Transverse colon (tissue), 4 donors: ENCODE measurements around the gene BTF3. TPM values are rescaled to one million over a fixed set of nuclear protein-coding genes. Genes with fewer than 3 reads are reported as not detected.

Experiments
- DNase-seq: peaks from one replicate; pipeline ENCODE4 v3.0.0-alpha.2; 2019
- H3K27ac ChIP-seq, 4 donors: fragments of 200-600 bp; sonication (generic); 2 replicates each; pipeline ENCODE4 v1.5.1; 2016 to 2018; ENCODE audit warnings: inconsistent platforms in 4 of 4
- H3K27me3 ChIP-seq: fragments of 200-600 bp; sonication (generic); 2 replicates; pipeline ENCODE4 v1.5.1; 2017; ENCODE audit warnings: inconsistent platforms
- H3K36me3 ChIP-seq, 4 donors: fragments of 200-600 bp; sonication (generic); 2 replicates each; pipeline ENCODE4 v1.5.1; 2017 to 2019; ENCODE audit warnings: inconsistent platforms in 4 of 4
- H3K4me1 ChIP-seq, 4 donors: fragments of 200-600 bp; sonication (generic); 2 replicates each; pipeline ENCODE4 v1.5.1; 2017 to 2020; ENCODE audit warnings: inconsistent platforms in 4 of 4
- H3K4me3 ChIP-seq, 4 donors: fragments of 200-600 bp; sonication (generic); 1 replicate in 1 of 4; 2 replicates in 3 of 4; pipeline versions ENCODE4 v1.5.1 to v1.6.1; 2017 to 2019; ENCODE audit warnings: inconsistent platforms in 4 of 4
- H3K9me3 ChIP-seq, 2 donors: fragments of 200-600 bp; sonication (generic); 2 replicates each; pipeline ENCODE4 v1.5.1; 2017 to 2019; ENCODE audit warnings: inconsistent platforms in 2 of 2
- CTCF ChIP-seq, 5 experiments: fragments of 200-600 bp in 3 of 5; fragments of 450-650 bp in 2 of 5; sonication (generic) in 3 of 5; IDR thresholded peaks; 1 replicate in 2 of 5; 2 replicates in 3 of 5; pipeline ENCODE4 v1.5.1; 2016 to 2017; ENCODE audit warnings: antibody characterized with exemption in 5 of 5, inconsistent platforms in 3 of 5, mild to moderate bottlenecking in 2 of 5, moderate library complexity in 1 of 5
- EP300 ChIP-seq: sonication (generic); formaldehyde crosslinking; IDR thresholded peaks from one replicate; pipeline ENCODE4 v1.6.1; 2017; ENCODE audit warnings: antibody characterized with exemption, low read depth
- POLR2A ChIP-seq: fragments of 450-650 bp; IDR thresholded peaks from one replicate; pipeline ENCODE4 v1.6.1; 2016; ENCODE audit warnings: antibody characterized with exemption, mild to moderate bottlenecking, moderate library complexity
- POLR2AphosphoS5 ChIP-seq, 3 donors: sonication (generic); formaldehyde crosslinking; IDR thresholded peaks; one replicate each; pipeline ENCODE4 v1.6.1; 2016; ENCODE audit warnings: antibody characterized with exemption in 3 of 3
- WGBS, 2 donors: methylation state at CpG; one replicate each; pipeline ENCODE4 v1.1.5; 2018; ENCODE audit warnings: low coverage in 1 of 2; 5-methylcytosine and 5-hydroxymethylcytosine counted together
- in situ Hi-C, 4 donors: fragments of 200-750 bp; cut with MboI; loops; one replicate each; pipeline versions ENCODE4 v1.15.0 to v1.15.1; 2017; ENCODE audit warnings: low sequenced_read_pairs in 3 of 4, low pct_ligation_motif_present in 1 of 4, low pct_unique_long_range_greater_than_20kb in 1 of 4
- intact Hi-C: fragments of 100-400 bp; cut with DNase I; formaldehyde crosslinking; loops from one replicate; pipeline ENCODE4 v1.15.1; 2023; ENCODE audit warnings: low total_unique reads
- total RNA-seq, 4 donors: library from RNA; depleted of rRNA; stranded (reverse); fragments of >200 nt; gene quantifications; one replicate each; pipeline ENCODE4 v1.1.0, GENCODE V29; 2016

Gene BTF3
- total RNA-seq, 4 donors from 2014 or later: 312 to 416 (median 396) TPM

DNA sequence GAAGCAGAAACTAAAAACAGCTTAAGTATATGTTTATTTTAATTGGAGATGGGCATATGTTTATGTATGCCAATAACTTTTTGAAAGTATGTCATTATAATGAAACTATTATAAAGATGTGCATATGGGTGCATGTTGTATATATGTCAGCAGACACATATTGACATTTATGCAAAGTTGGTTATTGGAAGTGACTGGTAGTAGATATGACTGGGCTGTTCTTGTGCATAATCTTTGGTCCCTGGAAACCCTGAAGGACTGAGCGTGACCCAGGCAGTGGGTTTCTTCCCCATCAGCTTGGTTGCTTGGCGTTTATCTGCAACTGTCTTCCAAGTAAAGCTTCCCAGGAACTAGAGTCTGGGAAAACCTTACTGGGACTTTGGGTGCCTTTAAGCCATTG is 41.5 kb downstream of the BTF3 start:
- no peak overlapping the region for H3K27ac ChIP-seq
- WGBS, 2 donors: 90 to 100% methylated on average over 2 of the region's 2 CpGs
- intact Hi-C loops: no loop called here
- TF ChIP-seq EP300 (no peak), POLR2AphosphoS5 (IDR thresholded peaks at IDR 0.05) (no peak), CTCF (IDR thresholded peaks at IDR 0.05) (no peak), POLR2A (no peak)
- H3K4me3 ChIP-seq: no peak overlapping the region
- peaks cover 0 to 33% (median 19%) of the 10 kb centered on the region in 4 donors for H3K4me1 ChIP-seq
- H3K36me3 ChIP-seq: no peaks in the 10 kb centered on the region
- H3K27me3 ChIP-seq: no peaks in the 10 kb centered on the region
- H3K9me3 ChIP-seq: no peaks in the 10 kb centered on the region
- no peak for DNase-seq
- in situ Hi-C loops: no loop called here

DNA sequence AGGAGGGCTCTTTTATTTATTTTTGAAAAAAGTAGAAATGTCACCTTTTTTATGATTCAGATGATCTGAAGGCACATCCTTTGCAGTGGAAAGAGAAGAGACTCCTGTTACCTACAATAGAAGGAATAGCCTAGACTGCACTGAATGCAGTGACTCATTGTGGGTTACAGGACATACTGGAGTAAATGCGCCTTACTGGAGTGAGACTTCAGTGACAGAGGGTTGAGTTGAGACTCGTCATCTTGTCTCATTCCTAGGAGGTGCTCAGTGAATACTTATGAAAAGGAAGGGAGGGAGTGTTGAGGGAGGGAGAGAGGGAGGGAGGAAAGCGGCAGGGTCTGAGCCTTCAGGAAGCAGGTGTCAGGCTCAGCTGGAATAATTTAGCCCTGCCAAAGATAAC is 42.0 kb downstream of the BTF3 start:
- TF ChIP-seq POLR2A (no peak), EP300 (no peak), POLR2AphosphoS5 (IDR thresholded peaks at IDR 0.05) (no peak), CTCF (IDR thresholded peaks at IDR 0.05) (no peak)
- in situ Hi-C loops: no loop called here
- no peaks in the 10 kb centered on the region for H3K27me3 ChIP-seq
- H3K4me1 ChIP-seq: peaks cover 0 to 37% (median 24%) of the 10 kb centered on the region in 4 donors
- intact Hi-C loops: no loop called here
- H3K4me3 ChIP-seq: no peak overlapping the region
- no peak for DNase-seq
- no peak overlapping the region for H3K27ac ChIP-seq
- H3K36me3 ChIP-seq: no peaks in the 10 kb centered on the region
- 56 to 75% methylated on average over 2 to 3 of the region's 3 CpGs for WGBS, 2 donors
- H3K9me3 ChIP-seq: no peaks in the 10 kb centered on the region

GRCh38 chr5:73542020-73542419 is 43.8 kb downstream of the BTF3 start:
- no peak for TF ChIP-seq EP300
- no peak for TF ChIP-seq POLR2A
- TF ChIP-seq CTCF (IDR thresholded peaks at IDR 0.05): no peak
- no peak for TF ChIP-seq POLR2AphosphoS5 (IDR thresholded peaks at IDR 0.05)
- DNase-seq: no peak
- 17 to 40% methylated on average over 1 to 4 of the region's 4 CpGs for WGBS, 2 donors
- peaks cover 0 to 42% (median 25%) of the 10 kb centered on the region in 4 donors for H3K4me1 ChIP-seq
- H3K4me3 ChIP-seq: no peak overlapping the region
- no peaks in the 10 kb centered on the region for H3K36me3 ChIP-seq
- peak overlapping the region; percentile 66 to 82 (median 70) for H3K27ac ChIP-seq
- intact Hi-C loops (no loop called here), in situ Hi-C loops (no loop called here)
- H3K9me3 ChIP-seq: no peaks in the 10 kb centered on the region
- no peaks in the 10 kb centered on the region for H3K27me3 ChIP-seq

DNA sequence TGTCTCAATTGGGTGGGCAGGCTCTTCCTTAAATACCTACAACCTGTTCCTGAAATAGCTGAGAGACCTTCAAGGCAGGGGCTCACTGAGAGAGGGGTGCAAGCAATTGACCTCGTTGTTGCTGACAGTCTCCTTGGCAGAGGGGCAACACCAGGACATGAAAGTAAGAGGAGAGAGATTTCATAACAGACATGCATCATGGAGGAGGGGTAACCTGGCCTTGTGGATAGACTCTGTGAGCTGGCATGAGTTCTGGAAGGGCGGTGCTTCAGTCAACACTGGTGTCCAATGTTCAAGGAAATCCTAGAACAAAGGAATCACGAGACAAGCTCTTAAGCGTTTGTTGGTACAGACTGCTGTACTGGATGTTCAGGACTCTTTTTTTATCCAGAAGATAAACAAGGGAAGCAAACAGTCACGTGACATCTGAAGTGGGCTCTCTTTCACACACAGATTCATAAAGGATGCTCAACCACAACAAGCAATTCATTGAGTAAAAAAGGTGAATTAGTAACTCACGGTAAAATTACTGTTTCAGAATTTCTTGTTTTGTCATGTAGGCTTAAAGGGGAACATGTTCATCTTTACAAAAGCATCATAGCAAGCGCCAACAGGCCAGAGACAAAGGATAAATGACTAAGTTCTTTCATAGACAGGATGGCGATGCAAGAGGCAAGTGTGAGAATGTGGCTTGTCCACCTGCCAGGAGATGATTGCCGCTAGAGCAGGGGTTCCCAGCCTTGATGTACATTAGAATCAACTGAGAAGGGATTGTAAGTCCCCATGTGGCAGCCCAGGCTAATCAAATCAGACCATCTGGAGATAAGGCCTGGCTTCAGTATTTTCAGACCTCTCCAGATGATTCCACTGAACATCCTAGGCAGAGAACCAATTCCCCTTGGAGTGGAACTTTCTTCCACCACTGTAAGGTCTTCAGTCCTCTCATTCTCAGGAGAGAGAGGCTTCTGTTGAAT is 46.5 kb downstream of the BTF3 start:
- no peaks in the 10 kb centered on the region for H3K9me3 ChIP-seq
- peak overlapping the region; percentile 62 to 76 (median 70) for H3K27ac ChIP-seq
- in situ Hi-C loops: no loop called here
- peaks cover 0 to 42% (median 25%) of the 10 kb centered on the region in 4 donors for H3K4me1 ChIP-seq
- DNase-seq: peak; percentile 82
- WGBS, 2 donors: 53% methylated on average over 5 to 9 of the region's 9 CpGs
- intact Hi-C loops: no loop called here
- H3K36me3 ChIP-seq: no peaks in the 10 kb centered on the region
- TF ChIP-seq EP300 (peak; percentile 73), POLR2A (no peak), CTCF (IDR thresholded peaks at IDR 0.05) (no peak), POLR2AphosphoS5 (IDR thresholded peaks at IDR 0.05) (peak; percentile 6 to 68 (median 49))
- H3K27me3 ChIP-seq: no peaks in the 10 kb centered on the region
- H3K4me3 ChIP-seq: no peak overlapping the region
